ENCODE results near the gene CDK3.

CDK3 gene

DNA sequence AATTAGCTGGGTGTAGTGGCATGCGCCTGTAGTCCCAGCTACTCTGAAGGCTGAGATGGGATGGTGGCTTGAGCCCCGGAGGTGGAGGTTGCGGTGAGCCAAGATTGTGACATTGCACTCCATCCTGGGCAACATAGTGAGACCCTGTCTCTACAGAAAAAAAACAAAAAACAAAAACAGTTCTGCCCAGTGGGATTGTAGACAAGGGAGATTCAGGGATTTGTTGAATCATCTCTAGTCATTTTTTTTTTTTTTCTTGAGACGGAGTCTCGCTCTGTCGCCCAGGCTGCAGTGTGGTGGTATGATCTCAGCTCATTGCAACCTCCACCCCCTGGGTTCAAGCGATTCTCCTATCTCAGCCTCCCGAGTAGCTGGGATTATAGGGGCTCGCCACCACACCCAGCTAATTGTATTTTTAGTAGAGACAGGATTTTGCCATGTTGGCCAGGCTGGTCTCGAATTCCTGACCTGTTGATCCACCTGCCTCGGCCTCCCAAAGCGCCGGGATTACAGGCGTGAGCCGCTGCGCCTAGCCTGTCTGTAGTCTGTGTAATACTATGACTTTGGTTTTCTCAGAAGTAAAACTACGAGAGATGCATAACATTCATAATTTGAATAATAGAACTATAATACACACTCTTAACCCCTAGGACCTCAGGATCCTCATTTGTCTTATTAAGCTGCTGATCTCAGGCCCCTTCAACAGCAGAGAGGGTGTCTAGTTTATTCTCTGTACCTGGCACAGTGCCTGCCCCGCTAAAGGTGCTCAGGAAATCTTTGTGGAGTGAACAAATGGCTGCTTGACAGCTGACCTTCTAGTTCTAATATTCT, 20.3 kb upstream of the CDK3 start:
- TF ChIP-seq, protein P1, sequence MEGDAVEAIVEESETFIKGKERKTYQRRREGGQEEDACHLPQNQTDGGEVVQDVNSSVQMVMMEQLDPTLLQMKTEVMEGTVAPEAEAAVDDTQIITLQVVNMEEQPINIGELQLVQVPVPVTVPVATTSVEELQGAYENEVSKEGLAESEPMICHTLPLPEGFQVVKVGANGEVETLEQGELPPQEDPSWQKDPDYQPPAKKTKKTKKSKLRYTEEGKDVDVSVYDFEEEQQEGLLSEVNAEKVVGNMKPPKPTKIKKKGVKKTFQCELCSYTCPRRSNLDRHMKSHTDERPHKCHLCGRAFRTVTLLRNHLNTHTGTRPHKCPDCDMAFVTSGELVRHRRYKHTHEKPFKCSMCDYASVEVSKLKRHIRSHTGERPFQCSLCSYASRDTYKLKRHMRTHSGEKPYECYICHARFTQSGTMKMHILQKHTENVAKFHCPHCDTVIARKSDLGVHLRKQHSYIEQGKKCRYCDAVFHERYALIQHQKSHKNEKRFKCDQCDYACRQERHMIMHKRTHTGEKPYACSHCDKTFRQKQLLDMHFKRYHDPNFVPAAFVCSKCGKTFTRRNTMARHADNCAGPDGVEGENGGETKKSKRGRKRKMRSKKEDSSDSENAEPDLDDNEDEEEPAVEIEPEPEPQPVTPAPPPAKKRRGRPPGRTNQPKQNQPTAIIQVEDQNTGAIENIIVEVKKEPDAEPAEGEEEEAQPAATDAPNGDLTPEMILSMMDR (IDR thresholded peaks at IDR 0.05; ENCODE audit: low read depth, low read length, missing control alignments), result no peak
- H3K4me3 ChIP-seq (ENCODE audit: low read depth, low read length), result peak overlapping the region; percentile 93
- no peak for DNase-seq (ENCODE audit: low read depth)

DNA sequence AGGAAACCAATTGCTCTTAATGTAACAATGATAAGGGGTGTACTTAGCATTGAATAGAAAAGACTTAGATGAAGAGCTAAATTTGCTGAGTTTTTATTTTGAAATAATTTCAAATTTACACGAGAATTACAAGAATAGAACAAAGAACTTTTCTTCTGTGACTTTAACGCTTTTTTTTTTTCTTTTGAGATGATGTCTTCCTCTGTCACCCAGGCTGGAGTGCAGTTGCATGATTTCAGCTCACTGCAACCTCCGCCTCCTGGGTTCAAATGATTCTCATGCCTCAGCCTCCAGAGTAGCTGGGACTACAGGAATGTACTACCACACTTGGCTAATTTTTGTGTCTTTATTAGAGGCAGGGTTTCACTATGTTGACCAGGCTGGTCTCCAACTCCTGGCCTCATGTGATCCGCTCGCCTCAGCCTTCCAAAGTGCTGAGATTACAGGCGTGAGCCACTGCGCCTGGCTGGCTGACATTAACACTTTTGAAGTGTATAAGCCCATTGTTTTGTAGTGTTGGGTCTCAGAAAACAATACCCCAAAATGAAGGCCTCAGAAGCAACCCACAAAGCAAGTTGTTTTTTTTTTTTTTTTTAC, 19.5 kb upstream of the CDK3 start:
- DNase-seq (ENCODE audit: low read depth), result no peak
- H3K4me3 ChIP-seq (ENCODE audit: low read depth, low read length), result no peak overlapping the region
- TF ChIP-seq, protein P1 (IDR thresholded peaks at IDR 0.05; ENCODE audit: low read depth, low read length, missing control alignments), result no peak

DNA sequence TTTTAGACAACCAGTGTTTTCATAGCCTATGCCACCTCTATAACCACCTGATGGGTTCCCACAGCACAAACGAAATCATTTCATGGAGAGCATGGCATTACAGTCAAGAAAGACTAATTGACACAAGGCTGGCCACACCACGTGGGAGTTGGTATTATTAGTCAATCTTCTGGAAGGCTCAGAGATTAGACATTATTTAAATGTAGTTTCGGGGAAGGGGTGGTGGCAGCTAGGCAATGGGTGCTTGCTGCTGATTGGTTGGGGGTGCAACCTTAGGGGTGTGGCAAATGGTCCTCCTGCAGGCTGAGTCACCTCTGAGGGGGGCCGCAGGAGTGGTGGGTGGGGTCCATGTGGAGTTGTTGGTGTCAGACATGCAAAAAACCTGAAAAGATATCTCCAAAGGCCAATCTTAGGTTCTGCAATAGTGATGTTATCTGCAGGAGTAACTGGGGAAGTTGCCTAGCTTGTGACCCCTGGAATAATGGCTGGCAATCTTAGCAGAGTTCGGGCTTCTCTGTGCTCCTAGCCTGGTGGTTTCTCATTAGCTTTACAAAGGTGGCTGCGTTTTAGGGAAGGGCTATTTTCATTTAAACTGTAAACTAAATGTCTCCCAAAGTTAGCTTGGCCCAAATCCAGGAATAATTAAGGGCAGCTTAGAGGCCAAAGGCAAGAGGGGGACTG, 17.0 kb upstream of the CDK3 start:
- H3K4me3 ChIP-seq (ENCODE audit: low read depth, low read length), result no peak overlapping the region
- TF ChIP-seq, protein P1 (IDR thresholded peaks at IDR 0.05; ENCODE audit: low read depth, low read length, missing control alignments), result no peak
- DNase-seq (ENCODE audit: low read depth), result no peak

DNA sequence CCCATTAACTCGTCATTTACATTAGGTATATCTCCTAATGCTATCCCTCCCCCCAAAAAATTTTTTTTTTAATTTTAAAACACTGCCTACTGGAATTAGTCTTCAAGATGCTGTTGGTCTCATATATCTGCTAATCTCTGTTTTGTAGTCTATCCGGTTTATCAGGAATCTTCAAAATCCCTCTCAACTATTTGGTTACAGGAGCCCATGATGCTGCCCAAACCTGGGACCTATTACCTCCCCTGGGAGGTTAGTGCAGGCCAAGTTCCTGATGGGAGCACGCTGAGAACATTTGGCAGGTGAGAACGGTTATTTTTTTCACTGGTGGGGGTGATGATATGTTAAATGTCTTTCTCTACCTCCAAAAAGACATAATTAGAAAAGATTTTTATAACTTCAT, 14.7 kb upstream of the CDK3 start:
- no peak for DNase-seq (ENCODE audit: low read depth)
- TF ChIP-seq, protein P1 (IDR thresholded peaks at IDR 0.05; ENCODE audit: low read depth, low read length, missing control alignments), result no peak

DNA sequence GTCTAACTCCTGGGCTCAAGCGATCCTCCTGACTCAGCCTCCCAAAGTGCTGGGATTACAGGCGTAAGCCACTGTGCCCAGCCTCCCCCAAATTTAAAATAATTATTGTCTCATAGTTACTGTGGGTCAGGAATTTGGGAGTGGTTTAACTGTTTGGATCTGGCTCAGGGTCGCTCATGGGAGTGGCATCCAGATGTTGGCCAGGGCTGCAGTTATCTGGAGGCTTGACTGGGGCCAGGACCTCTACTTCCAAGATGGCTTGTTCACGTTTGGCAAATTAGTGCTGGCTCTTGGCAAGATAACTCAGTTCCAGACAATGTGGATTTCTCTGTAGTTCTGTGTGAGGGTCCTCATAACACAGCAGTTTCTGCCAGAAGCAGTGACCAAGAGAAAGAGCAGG, 13.6 kb upstream of the CDK3 start:
- no peak overlapping the region for H3K4me3 ChIP-seq (ENCODE audit: low read depth, low read length)
- TF ChIP-seq, protein P1 (IDR thresholded peaks at IDR 0.05; ENCODE audit: low read depth, low read length, missing control alignments), result no peak
- DNase-seq (ENCODE audit: low read depth), result no peak

More for the DNA sequence above, 14.7 kb upstream of the CDK3 start:
- no peak overlapping the region for H3K4me3 ChIP-seq (ENCODE audit: low read depth, low read length)

DNA sequence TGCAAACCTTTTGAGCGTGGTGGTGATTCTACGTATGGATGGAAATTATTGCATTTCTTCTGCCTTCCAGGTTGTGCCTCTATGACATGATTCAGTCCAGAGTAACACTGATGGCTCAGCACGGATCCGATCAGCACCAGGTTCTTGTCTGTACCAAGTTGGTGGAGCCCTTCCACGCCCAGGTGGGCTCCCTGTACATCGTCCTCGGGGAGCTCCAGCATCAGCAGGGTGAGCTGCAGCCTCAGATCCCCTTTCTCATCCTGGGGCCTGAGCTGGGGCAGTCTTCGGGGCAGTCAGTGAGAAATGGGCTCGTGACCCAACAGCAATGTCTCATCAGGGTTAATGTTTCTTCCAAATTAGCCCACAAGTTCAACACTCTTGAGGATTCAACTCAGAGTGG, 9.3 kb upstream of the CDK3 start:
- no peak overlapping the region for H3K4me3 ChIP-seq (ENCODE audit: low read depth, low read length)
- no peak for DNase-seq (ENCODE audit: low read depth)
- TF ChIP-seq, protein P1 (IDR thresholded peaks at IDR 0.05; ENCODE audit: low read depth, low read length, missing control alignments), result no peak

All from GM12864 (cell line).